Measurements from ENCODE around the gene ANO6.

Gene ANO6

GRCh38 chr12:45473636-45474035, 257.7 kb downstream of the ANO6 start:
- in situ Hi-C loops (cut with MboI; ENCODE audit: low sequenced_read_pairs, unreplicated experiment), result no loop called here
- no peak for TF ChIP-seq CTCF (IDR thresholded peaks at IDR 0.05; ENCODE audit: borderline replicate concordance, control extremely low read depth, extremely low read depth, insufficient read depth, missing control alignments)
- DNase-seq (ENCODE audit: low spot score), result no peak

- TF ChIP-seq CTCF (IDR thresholded peaks at IDR 0.05; ENCODE audit: borderline replicate concordance, control extremely low read depth, extremely low read depth, insufficient read depth, missing control alignments), result no peak
- in situ Hi-C loops (cut with MboI; ENCODE audit: low sequenced_read_pairs, unreplicated experiment), result loop anchor here (25.0 kb wide), 1 partner anchor 88 kb away; no protein-coding TSS in a partner anchor
- DNase-seq (ENCODE audit: low spot score), result no peak
These were observed 259.7 kb downstream of the ANO6 start for GRCh38 chr12:45475594-45475993.

- in situ Hi-C loops (cut with MboI; ENCODE audit: low sequenced_read_pairs, unreplicated experiment), result loop anchor here (25.0 kb wide), 1 partner anchor 90 kb away; no protein-coding TSS in a partner anchor
- no peak for DNase-seq (ENCODE audit: low spot score)
- no peak for TF ChIP-seq CTCF (IDR thresholded peaks at IDR 0.05; ENCODE audit: borderline replicate concordance, control extremely low read depth, extremely low read depth, insufficient read depth, missing control alignments)
These were observed 261.6 kb downstream of the ANO6 start for GRCh38 chr12:45477526-45477925.

- in situ Hi-C loops (cut with MboI; ENCODE audit: low sequenced_read_pairs, unreplicated experiment), result loop anchor here (25.0 kb wide), 1 partner anchor 92 kb away; no protein-coding TSS in a partner anchor
- TF ChIP-seq CTCF (IDR thresholded peaks at IDR 0.05; ENCODE audit: borderline replicate concordance, control extremely low read depth, extremely low read depth, insufficient read depth, missing control alignments), result no peak
- DNase-seq (ENCODE audit: low spot score), result no peak
These were observed 263.0 kb downstream of the ANO6 start for GRCh38 chr12:45478931-45479330.

- in situ Hi-C loops (cut with MboI; ENCODE audit: low sequenced_read_pairs, unreplicated experiment), result loop anchor here (25.0 kb wide), 1 partner anchor 94 kb away; no protein-coding TSS in a partner anchor
- no peak for TF ChIP-seq CTCF (IDR thresholded peaks at IDR 0.05; ENCODE audit: borderline replicate concordance, control extremely low read depth, extremely low read depth, insufficient read depth, missing control alignments)
- no peak for DNase-seq (ENCODE audit: low spot score)
These were observed 265.9 kb downstream of the ANO6 start for GRCh38 chr12:45481746-45482145.

- TF ChIP-seq CTCF (IDR thresholded peaks at IDR 0.05; ENCODE audit: borderline replicate concordance, control extremely low read depth, extremely low read depth, insufficient read depth, missing control alignments), result no peak
- no peak for DNase-seq (ENCODE audit: low spot score)
These were observed 267.7 kb downstream of the ANO6 start for GRCh38 chr12:45483571-45483970.

More at GRCh38 chr12:45483571-45483970, 267.7 kb downstream of the ANO6 start:
- in situ Hi-C loops (cut with MboI; ENCODE audit: low sequenced_read_pairs, unreplicated experiment), result loop anchor here (25.0 kb wide), 1 partner anchor 96 kb away; no protein-coding TSS in a partner anchor
